ENCODE results near the gene COG5.

Gene COG5

GRCh38 chr7:107186240-107186639, 377.5 kb downstream of the COG5 start:
- H3K27ac ChIP-seq = no peak overlapping the region
- H3K9me3 ChIP-seq = no peaks in the 10 kb centered on the region
- no peak overlapping the region for H3K4me3 ChIP-seq (ENCODE audit: low read depth in 1 of 2, low read length in 1 of 2)
- TF ChIP-seq, protein P1, sequence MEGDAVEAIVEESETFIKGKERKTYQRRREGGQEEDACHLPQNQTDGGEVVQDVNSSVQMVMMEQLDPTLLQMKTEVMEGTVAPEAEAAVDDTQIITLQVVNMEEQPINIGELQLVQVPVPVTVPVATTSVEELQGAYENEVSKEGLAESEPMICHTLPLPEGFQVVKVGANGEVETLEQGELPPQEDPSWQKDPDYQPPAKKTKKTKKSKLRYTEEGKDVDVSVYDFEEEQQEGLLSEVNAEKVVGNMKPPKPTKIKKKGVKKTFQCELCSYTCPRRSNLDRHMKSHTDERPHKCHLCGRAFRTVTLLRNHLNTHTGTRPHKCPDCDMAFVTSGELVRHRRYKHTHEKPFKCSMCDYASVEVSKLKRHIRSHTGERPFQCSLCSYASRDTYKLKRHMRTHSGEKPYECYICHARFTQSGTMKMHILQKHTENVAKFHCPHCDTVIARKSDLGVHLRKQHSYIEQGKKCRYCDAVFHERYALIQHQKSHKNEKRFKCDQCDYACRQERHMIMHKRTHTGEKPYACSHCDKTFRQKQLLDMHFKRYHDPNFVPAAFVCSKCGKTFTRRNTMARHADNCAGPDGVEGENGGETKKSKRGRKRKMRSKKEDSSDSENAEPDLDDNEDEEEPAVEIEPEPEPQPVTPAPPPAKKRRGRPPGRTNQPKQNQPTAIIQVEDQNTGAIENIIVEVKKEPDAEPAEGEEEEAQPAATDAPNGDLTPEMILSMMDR (IDR thresholded peaks at IDR 0.05) = no peak
- H3K36me3 ChIP-seq = peaks cover 99% of the 10 kb centered on the region
- H3K4me1 ChIP-seq (ENCODE audit: control insufficient read depth in 1 of 2, insufficient read depth in 1 of 2, low read depth in 1 of 2, low read length in 1 of 2) = no peaks in the 10 kb centered on the region
- no peaks in the 10 kb centered on the region for H3K27me3 ChIP-seq

DNA sequence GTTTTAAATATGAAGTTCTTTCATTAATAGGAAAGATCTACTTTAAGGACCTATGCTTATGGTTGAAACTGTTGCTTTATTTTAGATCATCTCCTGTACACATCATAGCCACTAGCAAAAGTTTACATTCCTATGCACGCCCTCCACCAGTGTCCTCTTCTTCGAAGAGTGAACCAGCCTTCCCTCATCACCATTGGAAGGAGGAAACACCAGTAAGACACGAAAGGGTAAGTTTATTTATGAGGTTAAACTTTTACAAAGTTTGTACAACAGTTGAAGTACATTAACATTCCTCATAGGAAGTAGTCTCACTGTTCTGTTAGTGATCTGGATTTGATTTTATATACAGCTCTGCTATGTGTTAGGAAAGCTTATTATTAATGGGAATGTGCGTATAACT, 378.0 kb downstream of the COG5 start:
- TF ChIP-seq, protein P1 (IDR thresholded peaks at IDR 0.05) = no peak
- peaks cover 99% of the 10 kb centered on the region for H3K36me3 ChIP-seq
- H3K4me1 ChIP-seq (ENCODE audit: control insufficient read depth in 1 of 2, insufficient read depth in 1 of 2, low read depth in 1 of 2, low read length in 1 of 2) = no peaks in the 10 kb centered on the region
- H3K27me3 ChIP-seq = no peaks in the 10 kb centered on the region
- H3K9me3 ChIP-seq = no peaks in the 10 kb centered on the region
- no peak overlapping the region for H3K27ac ChIP-seq
- H3K4me3 ChIP-seq (ENCODE audit: low read depth in 1 of 2, low read length in 1 of 2) = no peak overlapping the region

- Histone ChIP-seq H3K9me3 (no peaks in the 10 kb centered on the region), H3K27ac (no peak overlapping the region), H3K36me3 (peaks cover 69% of the 10 kb centered on the region), H3K4me3 (ENCODE audit: low read depth in 1 of 2, low read length in 1 of 2) (no peak overlapping the region), H3K4me1 (ENCODE audit: control insufficient read depth in 1 of 2, insufficient read depth in 1 of 2, low read depth in 1 of 2, low read length in 1 of 2) (no peaks in the 10 kb centered on the region), H3K27me3 (no peaks in the 10 kb centered on the region)
- TF ChIP-seq, protein P1 (IDR thresholded peaks at IDR 0.05) = no peak
Measured at GRCh38 chr7:107181172-107181571, 382.5 kb downstream of the COG5 start.

DNA sequence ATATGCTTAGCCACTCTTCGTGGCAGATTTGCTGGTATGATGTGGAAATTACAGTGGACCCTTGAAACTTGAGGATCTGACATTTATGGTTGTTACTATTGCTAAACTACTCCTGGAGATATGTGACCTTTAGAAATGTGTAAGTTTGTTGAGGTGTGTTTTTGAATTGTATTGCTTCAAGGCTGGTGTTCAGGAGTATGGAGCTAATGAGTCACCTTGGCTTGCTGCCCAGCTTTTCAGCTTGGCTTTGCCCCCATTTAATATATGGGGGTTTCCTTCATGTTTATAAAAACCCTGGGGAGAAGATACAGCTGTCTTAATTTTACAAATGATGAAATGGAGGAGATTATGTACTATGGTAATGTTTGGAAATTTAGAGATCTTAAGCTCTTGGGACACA, 383.3 kb downstream of the COG5 start:
- peak overlapping the region; percentile 1 for H3K27ac ChIP-seq
- H3K4me3 ChIP-seq (ENCODE audit: low read depth in 1 of 2, low read length in 1 of 2) = no peak overlapping the region
- TF ChIP-seq, protein P1 (IDR thresholded peaks at IDR 0.05) = no peak
- H3K9me3 ChIP-seq = no peaks in the 10 kb centered on the region
- no peaks in the 10 kb centered on the region for H3K4me1 ChIP-seq (ENCODE audit: control insufficient read depth in 1 of 2, insufficient read depth in 1 of 2, low read depth in 1 of 2, low read length in 1 of 2)
- peaks cover 61% of the 10 kb centered on the region for H3K36me3 ChIP-seq
- no peaks in the 10 kb centered on the region for H3K27me3 ChIP-seq

DNA sequence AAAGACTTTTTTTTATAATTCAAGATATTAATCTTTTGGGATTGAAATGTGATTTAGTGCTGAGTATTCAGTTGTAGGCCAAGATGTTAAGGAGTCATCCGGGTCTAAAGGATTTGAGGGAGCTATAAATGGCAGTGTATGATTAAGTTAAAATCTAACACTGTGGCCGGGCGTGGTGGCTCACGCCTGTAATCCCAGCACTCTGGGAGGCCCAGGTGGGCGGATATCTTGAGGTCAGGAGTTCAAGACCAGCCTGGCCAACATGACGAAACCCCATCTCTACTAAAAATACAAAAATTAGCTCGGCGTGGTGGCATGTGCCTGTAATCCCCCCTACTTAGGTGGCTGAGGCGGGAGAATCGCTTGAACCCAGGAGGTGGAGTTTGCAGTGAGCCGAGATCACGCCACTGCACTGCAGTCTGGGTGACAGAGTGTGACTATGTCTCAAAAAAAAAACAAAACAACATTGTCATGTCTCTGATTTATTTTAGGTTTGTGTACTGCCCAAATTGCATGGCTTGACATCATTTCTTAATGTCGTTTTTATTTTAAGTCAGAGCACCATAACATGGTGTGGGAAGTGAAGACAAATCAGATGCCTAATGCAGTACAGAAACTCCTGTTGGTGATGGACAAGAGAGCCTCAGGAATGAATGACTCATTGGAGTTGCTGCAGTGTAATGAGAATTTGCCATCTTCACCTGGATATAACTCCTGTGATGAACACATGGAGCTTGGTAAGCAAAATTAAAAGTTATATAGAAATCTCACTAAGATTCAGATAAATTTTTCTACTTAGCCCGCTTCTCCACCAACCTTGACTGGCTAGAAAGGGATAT, 384.2 kb downstream of the COG5 start:
- TF ChIP-seq, protein P1 (IDR thresholded peaks at IDR 0.05) = no peak
- Histone ChIP-seq H3K27ac (peak overlapping the region; percentile 1), H3K4me3 (ENCODE audit: low read depth in 1 of 2, low read length in 1 of 2) (no peak overlapping the region)

More for the DNA sequence above, 384.2 kb downstream of the COG5 start:
- H3K4me1 ChIP-seq (ENCODE audit: control insufficient read depth in 1 of 2, insufficient read depth in 1 of 2, low read depth in 1 of 2, low read length in 1 of 2) = no peaks in the 10 kb centered on the region
- H3K36me3 ChIP-seq = peaks cover 53% of the 10 kb centered on the region
- no peaks in the 10 kb centered on the region for H3K9me3 ChIP-seq
- no peaks in the 10 kb centered on the region for H3K27me3 ChIP-seq

All from neutrophil (primary cell).